Measurements from ENCODE around the gene SELENOW. TPM values are rescaled to one million over a fixed set of nuclear protein-coding genes. Genes with fewer than 3 reads are reported as not detected.

Gene SELENOW
- total RNA-seq, 4 donors from 2014 or later = 730 to 1,512 (median 1,402) TPM

GRCh38 chr19:47819858-47820257, 41.4 kb downstream of the SELENOW start:
- Histone ChIP-seq H3K9me3 (no peaks in the 10 kb centered on the region), H3K27ac (no peak overlapping the region), H3K4me3 (no peak overlapping the region), H3K36me3 (no peaks in the 10 kb centered on the region), H3K4me1 (no peaks in the 10 kb centered on the region), H3K27me3 (peaks cover 0 to 16% (median 16%) of the 10 kb centered on the region in 3 donors)
- no peak for ATAC-seq
- DNase-seq = no peak
- intact Hi-C loops (cut with DNase I; ENCODE audit: low total_unique reads) = no loop called here
- no peak for TF ChIP-seq POLR2A (IDR thresholded peaks at IDR 0.05)
- TF ChIP-seq, protein P1, sequence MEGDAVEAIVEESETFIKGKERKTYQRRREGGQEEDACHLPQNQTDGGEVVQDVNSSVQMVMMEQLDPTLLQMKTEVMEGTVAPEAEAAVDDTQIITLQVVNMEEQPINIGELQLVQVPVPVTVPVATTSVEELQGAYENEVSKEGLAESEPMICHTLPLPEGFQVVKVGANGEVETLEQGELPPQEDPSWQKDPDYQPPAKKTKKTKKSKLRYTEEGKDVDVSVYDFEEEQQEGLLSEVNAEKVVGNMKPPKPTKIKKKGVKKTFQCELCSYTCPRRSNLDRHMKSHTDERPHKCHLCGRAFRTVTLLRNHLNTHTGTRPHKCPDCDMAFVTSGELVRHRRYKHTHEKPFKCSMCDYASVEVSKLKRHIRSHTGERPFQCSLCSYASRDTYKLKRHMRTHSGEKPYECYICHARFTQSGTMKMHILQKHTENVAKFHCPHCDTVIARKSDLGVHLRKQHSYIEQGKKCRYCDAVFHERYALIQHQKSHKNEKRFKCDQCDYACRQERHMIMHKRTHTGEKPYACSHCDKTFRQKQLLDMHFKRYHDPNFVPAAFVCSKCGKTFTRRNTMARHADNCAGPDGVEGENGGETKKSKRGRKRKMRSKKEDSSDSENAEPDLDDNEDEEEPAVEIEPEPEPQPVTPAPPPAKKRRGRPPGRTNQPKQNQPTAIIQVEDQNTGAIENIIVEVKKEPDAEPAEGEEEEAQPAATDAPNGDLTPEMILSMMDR (IDR thresholded peaks at IDR 0.05 in 4 of 5, conservative IDR thresholded peaks at IDR 0.05 in 1 of 5) = no peak
- in situ Hi-C loops (cut with MboI; ENCODE audit: low sequenced_read_pairs in 4 of 4) = no loop called here

DNA sequence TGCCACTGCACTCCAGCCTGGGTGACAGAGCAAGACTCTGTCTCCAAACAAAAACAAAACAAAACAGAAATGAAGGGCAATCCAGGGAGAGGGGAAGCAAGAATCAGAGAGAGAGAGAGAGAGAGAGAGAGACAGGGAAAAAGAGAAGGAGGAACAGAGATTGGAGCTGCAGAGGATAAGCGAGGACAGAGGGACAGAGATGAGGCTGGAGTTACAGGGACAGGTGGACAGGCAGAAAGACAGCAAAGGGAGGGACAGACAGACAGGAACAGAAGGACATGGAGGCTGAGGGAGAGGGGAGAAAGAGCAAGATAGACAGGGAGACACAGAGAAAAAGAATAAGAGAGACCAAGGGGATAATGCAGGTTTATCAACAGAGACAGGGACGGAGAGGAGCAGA, 41.9 kb downstream of the SELENOW start:
- no peaks in the 10 kb centered on the region for H3K9me3 ChIP-seq
- H3K27me3 ChIP-seq = peaks cover 0 to 16% (median 16%) of the 10 kb centered on the region in 3 donors
- no peak for DNase-seq
- TF ChIP-seq, protein P1 (IDR thresholded peaks at IDR 0.05 in 4 of 5, conservative IDR thresholded peaks at IDR 0.05 in 1 of 5) = no peak
- no peak for TF ChIP-seq POLR2A (IDR thresholded peaks at IDR 0.05)
- in situ Hi-C loops (cut with MboI; ENCODE audit: low sequenced_read_pairs in 4 of 4) (no loop called here), intact Hi-C loops (cut with DNase I; ENCODE audit: low total_unique reads) (no loop called here)
- no peaks in the 10 kb centered on the region for H3K36me3 ChIP-seq
- no peak overlapping the region for H3K27ac ChIP-seq
- H3K4me1 ChIP-seq = no peaks in the 10 kb centered on the region
- ATAC-seq = no peak
- H3K4me3 ChIP-seq = no peak overlapping the region

GRCh38 chr19:47821460-47822020, 43.0 kb downstream of the SELENOW start, which contains the start of gene CRX:
Gene CRX (plus strand): TSS chr19:47821937. CDS start chr19:47834444, 12,507 bp downstream.
- H3K9me3 ChIP-seq = no peaks in the 10 kb centered on the region
- intact Hi-C loops (cut with DNase I; ENCODE audit: low total_unique reads) = no loop called here
- no peaks in the 10 kb centered on the region for H3K36me3 ChIP-seq
- TF ChIP-seq, protein P1 (IDR thresholded peaks at IDR 0.05 in 4 of 5, conservative IDR thresholded peaks at IDR 0.05 in 1 of 5) = no peak
- TF ChIP-seq POLR2A (IDR thresholded peaks at IDR 0.05) = no peak
- H3K27me3 ChIP-seq = peaks cover 0 to 16% (median 16%) of the 10 kb centered on the region in 3 donors
- no peaks in the 10 kb centered on the region for H3K4me1 ChIP-seq
- ATAC-seq = no peak
- in situ Hi-C loops (cut with MboI; ENCODE audit: low sequenced_read_pairs in 4 of 4) = no loop called here
- H3K27ac ChIP-seq = no peak within 1 kb of the TSS
- no peak for DNase-seq
- no peak within 1 kb of the TSS for H3K4me3 ChIP-seq

- peaks cover 0 to 10% (median 6%) of the 10 kb centered on the region in 3 donors for H3K27me3 ChIP-seq
- H3K9me3 ChIP-seq = peaks cover 0 to 5% (median 0%) of the 10 kb centered on the region in 3 donors
- H3K4me3 ChIP-seq = no peak overlapping the region
- intact Hi-C loops (cut with DNase I; ENCODE audit: low total_unique reads) (no loop called here), in situ Hi-C loops (cut with MboI; ENCODE audit: low sequenced_read_pairs in 4 of 4) (no loop called here)
- no peak for TF ChIP-seq POLR2A (IDR thresholded peaks at IDR 0.05)
- TF ChIP-seq, protein P1 (IDR thresholded peaks at IDR 0.05 in 4 of 5, conservative IDR thresholded peaks at IDR 0.05 in 1 of 5) = no peak
- no peak overlapping the region for H3K27ac ChIP-seq
- ATAC-seq = no peak
- no peak for DNase-seq
- no peaks in the 10 kb centered on the region for H3K4me1 ChIP-seq
- H3K36me3 ChIP-seq = no peaks in the 10 kb centered on the region
Observed at GRCh38 chr19:47824396-47824795, 45.9 kb downstream of the SELENOW start.

DNA sequence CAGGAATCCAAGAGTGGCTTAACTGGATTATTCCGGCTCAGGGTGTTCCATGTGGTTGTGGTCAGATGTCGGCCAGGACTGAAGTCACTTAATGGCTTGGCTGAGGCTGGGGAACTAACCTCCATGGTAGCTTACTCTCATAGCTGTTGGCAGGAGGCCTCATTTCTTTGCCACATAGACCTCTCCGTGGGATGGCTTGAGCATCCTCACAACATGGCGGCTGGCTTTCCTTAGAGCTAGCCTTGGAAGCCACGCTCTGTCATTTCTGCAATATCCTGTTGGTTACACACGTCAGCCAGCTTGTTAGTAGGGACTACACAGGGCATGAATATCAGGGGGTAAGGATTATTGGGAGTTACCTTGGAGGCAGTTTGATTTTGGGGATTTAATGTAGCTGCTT, 48.3 kb downstream of the SELENOW start:
- Histone ChIP-seq H3K36me3 (no peaks in the 10 kb centered on the region), H3K4me3 (no peak overlapping the region), H3K27me3 (no peaks in the 10 kb centered on the region), H3K4me1 (no peaks in the 10 kb centered on the region), H3K27ac (no peak overlapping the region), H3K9me3 (peaks cover 0 to 5% (median 0%) of the 10 kb centered on the region in 3 donors)
- intact Hi-C loops (cut with DNase I; ENCODE audit: low total_unique reads) = no loop called here
- TF ChIP-seq, protein P1 (IDR thresholded peaks at IDR 0.05 in 4 of 5, conservative IDR thresholded peaks at IDR 0.05 in 1 of 5) = no peak
- TF ChIP-seq POLR2A (IDR thresholded peaks at IDR 0.05) = no peak
- DNase-seq (no peak), ATAC-seq (no peak)
- in situ Hi-C loops (cut with MboI; ENCODE audit: low sequenced_read_pairs in 4 of 4) = no loop called here

Data from gastrocnemius medialis (tissue), 4 donors.